Activated CD4-positive, CD25-positive, alpha-beta regulatory T cell (primary cell): ENCODE data around the gene WDR76.

Experiments
- DNase-seq, 4 experiments: peaks; one replicate each; lab custom pipeline; 2025; lab: John Stamatoyannopoulos, UW

Gene WDR76

DNA sequence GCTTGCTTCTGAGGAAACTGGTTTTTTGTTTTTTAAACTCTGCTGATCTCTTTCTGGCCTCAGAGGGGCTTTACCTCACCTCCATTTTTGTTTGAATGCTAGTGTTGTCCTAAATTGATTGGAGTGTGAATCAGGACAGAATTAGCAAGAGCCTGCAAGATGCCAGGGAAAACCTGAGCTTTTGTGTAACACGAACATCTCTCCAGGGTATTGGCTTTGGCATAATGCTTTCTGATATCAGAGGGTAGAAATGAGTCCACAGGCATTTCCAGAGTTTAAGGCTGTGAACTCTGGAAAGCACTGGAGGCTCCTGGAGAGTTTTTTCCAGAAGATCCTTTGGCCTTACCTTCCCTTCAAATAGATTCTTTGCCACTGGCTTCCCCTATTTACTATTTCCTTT is 87.1 kb downstream of the WDR76 start:
- no peak for DNase-seq

DNA sequence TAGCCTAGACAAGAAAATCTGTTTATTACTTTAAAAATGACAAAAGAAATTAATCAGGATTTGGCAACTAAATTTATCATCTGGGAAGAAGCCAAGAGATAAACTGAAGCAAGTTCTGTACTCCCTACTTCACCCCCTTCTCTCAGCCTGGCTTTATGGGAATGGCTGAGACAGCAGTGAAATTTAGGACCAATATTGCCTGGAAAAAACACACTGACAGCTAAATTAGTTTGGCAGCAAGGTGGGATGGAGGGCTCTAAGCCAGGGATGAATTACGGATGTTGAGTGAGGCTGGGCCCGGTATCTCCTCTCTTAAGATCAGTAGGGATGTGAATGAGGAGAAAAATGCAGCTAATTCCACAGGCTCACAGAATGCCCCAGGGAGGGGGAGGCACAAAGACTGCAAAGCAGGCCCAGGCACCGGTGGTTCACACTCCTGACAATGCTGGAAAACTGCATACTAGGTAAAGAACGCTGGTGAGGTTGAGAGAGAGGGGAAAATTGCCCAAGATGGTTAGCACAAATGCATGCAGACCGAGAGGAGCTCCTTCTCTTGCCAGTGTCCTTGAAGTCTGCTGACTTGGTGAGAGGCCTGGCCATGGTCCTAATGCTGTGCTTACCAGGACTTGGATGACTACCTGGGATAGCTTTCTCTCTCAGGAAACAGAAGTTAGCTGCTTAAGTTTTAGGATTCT is 89.0 kb downstream of the WDR76 start:
- no peak for DNase-seq

DNA sequence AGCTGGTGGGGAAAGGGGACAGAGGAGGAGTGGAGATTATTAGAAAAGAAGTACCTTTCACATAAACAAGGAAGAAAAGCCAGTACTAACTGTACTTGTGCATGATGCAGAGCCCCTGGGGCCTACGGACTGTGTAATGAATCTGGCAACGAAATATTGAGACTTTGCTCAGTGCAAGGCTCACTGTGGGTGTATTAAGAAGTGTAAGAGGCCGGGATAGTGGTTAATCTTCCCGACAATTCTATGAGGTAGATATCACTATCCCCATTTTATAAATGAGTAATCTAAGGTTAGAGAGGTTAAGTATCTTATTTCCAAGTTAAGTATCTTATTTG is 89.5 kb downstream of the WDR76 start:
- DNase-seq, result no peak
